Central memory CD4-positive, alpha-beta T cell (primary cell): Measurements from ENCODE around the gene KIAA1191.
"Not testable (repeated sequence)": the region's sequence is repeated elsewhere in the genome, so short reads cannot be mapped to it uniquely, and the experiment has no call there.

ENCODE experiments used
- DNase-seq: peaks from one replicate; pipeline ENCODE4 v3.0.0; 2022

KIAA1191 gene

DNA sequence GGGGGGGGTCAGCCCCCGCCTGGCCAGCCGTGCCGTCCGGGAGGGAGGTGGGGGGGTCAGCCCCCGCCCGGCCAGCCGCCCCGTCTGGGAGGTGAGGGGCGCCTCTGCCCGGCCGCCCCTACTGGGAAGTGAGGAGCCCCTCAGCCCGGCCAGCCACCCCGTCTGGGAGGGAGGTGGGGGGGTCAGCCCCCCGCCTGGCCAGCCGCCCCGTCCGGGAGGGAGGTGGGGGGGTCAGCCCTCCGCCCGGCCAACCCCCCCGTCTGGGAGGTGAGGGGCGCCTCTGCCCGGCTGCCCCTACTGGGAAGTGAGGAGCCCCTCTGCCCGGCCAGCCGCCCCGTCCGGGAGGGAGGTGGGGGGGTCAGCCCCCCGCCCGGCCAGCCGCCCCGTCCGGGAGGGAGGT is 56.2 kb downstream of the KIAA1191 start:
- DNase-seq = not testable (repeated sequence)
